ENCODE measurements around the gene RAB27A.

RAB27A gene

GRCh38 chr15:55260562-55261131 lies 29.0 kb downstream of the RAB27A start:
- TF ChIP-seq, protein P1, sequence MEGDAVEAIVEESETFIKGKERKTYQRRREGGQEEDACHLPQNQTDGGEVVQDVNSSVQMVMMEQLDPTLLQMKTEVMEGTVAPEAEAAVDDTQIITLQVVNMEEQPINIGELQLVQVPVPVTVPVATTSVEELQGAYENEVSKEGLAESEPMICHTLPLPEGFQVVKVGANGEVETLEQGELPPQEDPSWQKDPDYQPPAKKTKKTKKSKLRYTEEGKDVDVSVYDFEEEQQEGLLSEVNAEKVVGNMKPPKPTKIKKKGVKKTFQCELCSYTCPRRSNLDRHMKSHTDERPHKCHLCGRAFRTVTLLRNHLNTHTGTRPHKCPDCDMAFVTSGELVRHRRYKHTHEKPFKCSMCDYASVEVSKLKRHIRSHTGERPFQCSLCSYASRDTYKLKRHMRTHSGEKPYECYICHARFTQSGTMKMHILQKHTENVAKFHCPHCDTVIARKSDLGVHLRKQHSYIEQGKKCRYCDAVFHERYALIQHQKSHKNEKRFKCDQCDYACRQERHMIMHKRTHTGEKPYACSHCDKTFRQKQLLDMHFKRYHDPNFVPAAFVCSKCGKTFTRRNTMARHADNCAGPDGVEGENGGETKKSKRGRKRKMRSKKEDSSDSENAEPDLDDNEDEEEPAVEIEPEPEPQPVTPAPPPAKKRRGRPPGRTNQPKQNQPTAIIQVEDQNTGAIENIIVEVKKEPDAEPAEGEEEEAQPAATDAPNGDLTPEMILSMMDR (IDR thresholded peaks at IDR 0.05; ENCODE audit: extremely low read depth, insufficient read depth, missing control alignments), result no peak
- no peak for DNase-seq (ENCODE audit: low spot score)
- in situ Hi-C loops (cut with MboI; ENCODE audit: low pct_unique_long_range_greater_than_20kb, low sequenced_read_pairs, unreplicated experiment), result no loop called here

DNA sequence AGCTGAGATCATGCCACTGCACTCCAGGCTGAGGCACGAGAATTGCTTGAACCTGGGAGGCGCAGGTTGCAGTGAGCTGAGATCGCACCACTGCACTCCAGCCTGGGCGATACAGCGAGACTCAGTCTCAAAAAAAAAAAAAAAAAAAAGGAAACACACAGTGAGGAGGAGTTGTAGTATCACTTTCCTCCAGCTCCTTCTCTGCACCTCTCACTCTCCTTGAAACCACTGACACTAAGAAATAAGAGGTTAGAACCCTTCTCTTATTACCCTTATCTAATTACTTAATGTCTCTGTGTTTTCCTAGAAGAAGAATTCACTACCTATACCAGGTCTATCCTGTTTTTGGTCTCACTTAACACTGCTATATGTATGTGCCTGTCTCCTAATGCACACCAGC lies 31.7 kb downstream of the RAB27A start:
- DNase-seq (ENCODE audit: low spot score), result no peak
- TF ChIP-seq, protein P1 (IDR thresholded peaks at IDR 0.05; ENCODE audit: extremely low read depth, insufficient read depth, missing control alignments), result no peak
- in situ Hi-C loops (cut with MboI; ENCODE audit: low pct_unique_long_range_greater_than_20kb, low sequenced_read_pairs, unreplicated experiment), result no loop called here

DNA sequence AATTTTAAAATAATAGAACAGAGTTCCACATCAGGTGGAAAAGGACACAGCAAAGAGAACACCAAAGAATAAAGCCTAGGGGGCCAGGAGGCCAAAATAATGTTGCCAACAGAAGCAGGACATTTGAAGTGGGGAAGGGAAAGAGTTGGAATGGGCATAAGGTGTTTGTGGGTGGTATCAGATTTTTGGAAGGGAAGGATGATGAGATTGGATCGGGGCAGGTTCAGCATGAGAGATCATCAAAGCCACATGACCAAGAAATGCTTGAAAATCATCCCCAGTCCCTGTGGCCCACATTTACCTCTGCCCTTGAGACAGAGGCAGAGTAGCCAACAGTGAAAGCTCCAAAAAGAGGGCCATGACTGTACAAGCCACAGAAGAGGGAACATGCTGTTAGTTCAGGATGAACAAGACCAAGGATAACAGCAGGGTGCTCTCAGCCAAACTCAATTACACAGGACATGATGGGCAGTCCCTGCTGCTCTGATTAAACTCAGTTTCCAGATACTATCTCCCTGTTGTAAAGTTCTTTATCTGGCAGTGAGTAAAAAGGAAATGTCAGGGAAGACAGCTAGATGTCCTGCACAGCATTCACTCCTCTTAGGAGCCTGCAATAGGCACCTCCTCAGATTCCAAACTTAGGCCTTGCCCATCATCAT lies 32.5 kb downstream of the RAB27A start:
- in situ Hi-C loops (cut with MboI; ENCODE audit: low pct_unique_long_range_greater_than_20kb, low sequenced_read_pairs, unreplicated experiment), result no loop called here
- TF ChIP-seq, protein P1 (IDR thresholded peaks at IDR 0.05; ENCODE audit: extremely low read depth, insufficient read depth, missing control alignments), result no peak
- no peak for DNase-seq (ENCODE audit: low spot score)

DNA sequence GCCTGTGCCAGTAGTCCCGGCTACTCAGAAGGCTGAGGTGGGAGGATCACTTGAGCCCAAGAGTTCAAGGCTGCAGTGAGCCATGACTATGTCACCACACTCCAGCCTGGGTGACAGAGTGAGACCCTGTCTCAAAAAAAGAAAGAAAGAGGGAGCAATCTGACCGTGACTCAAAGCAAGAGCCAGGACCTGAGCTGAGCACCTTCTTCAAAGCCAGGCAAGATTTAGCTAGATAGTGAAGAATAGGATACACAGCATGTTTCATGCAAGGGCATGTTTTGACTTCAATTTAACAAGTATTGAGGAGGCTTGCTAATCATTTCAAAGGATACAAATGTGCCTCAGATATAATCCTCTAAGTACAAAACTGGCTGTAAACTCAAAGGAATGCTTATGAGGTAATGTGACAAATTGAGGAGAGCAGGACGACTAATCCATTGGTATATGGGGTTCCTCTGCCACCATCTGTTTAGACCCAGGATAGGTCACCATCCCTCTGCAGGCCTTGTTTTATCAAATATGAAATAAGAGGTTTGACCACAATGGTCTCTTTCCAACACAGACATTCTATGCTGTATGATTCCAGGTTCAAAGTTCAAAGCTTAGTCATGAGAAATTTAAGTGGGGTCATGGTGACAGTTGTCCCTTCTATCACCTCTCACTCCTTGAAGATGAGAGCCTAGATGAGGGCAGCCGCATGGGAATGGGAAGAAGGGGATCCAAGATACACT lies 33.2 kb downstream of the RAB27A start:
- in situ Hi-C loops (cut with MboI; ENCODE audit: low pct_unique_long_range_greater_than_20kb, low sequenced_read_pairs, unreplicated experiment), result no loop called here
- DNase-seq (ENCODE audit: low spot score), result no peak
- TF ChIP-seq, protein P1 (IDR thresholded peaks at IDR 0.05; ENCODE audit: extremely low read depth, insufficient read depth, missing control alignments), result no peak

GRCh38 chr15:55255714-55256113 lies 33.9 kb downstream of the RAB27A start:
- TF ChIP-seq, protein P1 (IDR thresholded peaks at IDR 0.05; ENCODE audit: extremely low read depth, insufficient read depth, missing control alignments), result no peak
- in situ Hi-C loops (cut with MboI; ENCODE audit: low pct_unique_long_range_greater_than_20kb, low sequenced_read_pairs, unreplicated experiment), result no loop called here
- DNase-seq (ENCODE audit: low spot score), result no peak

DNA sequence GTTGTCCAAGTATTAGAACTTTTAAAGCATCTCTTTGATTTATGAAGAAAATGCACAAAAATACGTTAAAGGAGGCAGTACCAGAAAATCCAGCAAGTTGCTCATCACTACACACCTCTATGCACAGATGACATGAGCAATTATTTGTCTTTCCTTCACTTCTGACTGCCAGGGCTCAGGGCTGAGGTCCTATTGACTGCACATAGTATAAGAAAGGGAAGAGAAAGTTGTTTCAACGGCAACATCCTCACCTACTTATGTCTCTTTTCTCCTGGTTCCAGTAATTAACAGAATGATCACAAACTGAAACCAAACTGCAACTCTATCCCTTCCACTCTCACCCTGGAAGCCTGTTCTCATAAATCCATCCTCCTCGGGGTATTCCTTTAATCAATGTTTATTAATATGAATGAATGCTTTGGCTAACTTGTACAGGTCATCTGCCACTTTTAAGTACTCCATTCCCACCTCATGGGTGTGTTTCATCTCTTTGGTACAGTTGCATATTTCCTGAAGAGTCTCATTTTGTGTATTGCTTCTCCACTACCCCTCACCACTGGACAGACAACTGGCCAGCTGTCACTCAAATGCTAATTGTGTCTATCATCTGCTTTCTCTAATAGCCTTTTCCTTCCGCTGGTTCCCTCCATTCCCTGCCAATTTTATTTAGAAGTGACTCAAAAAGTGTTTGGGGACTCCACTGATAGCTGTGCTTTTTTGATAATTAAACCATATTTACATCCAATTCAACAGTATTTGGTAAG lies 34.5 kb downstream of the RAB27A start:
- no peak for DNase-seq (ENCODE audit: low spot score)
- in situ Hi-C loops (cut with MboI; ENCODE audit: low pct_unique_long_range_greater_than_20kb, low sequenced_read_pairs, unreplicated experiment), result no loop called here
- TF ChIP-seq, protein P1 (IDR thresholded peaks at IDR 0.05; ENCODE audit: extremely low read depth, insufficient read depth, missing control alignments), result no peak

All from GM13977 (cell line).